GM19328 (cell line): ENCODE results near the gene RBBP4.
"Not testable (repeated sequence)": the region's sequence is repeated elsewhere in the genome, so short reads cannot be mapped to it uniquely, and the experiment has no call there.

Experiments
- ATAC-seq: cut with Tn5 transposase; IDR thresholded peaks from one replicate; pipeline ENCODE4 v1.9.1; 2021; ENCODE audit warnings: mild to moderate bottlenecking, moderate library complexity; ENCODE audit not compliant: unreplicated experiment

RBBP4 gene

GRCh38 chr1:32650752-32651460 lies at the start of gene RBBP4:
TSS of gene RBBP4 (plus strand) at chr1:32651208. CDS start at chr1:32651307, 99 bp downstream.
- ATAC-seq: peak; percentile 82

GRCh38 chr1:32605711-32606424 lies 45.1 kb upstream of the RBBP4 start:
- no peak for ATAC-seq

GRCh38 chr1:32606565-32607371 lies 44.2 kb upstream of the RBBP4 start:
- ATAC-seq: no peak

GRCh38 chr1:32609180-32609579 lies 41.8 kb upstream of the RBBP4 start:
- no peak for ATAC-seq

GRCh38 chr1:32611859-32612188 lies 39.2 kb upstream of the RBBP4 start:
- no peak for ATAC-seq

GRCh38 chr1:32612189-32612881 lies 38.7 kb upstream of the RBBP4 start:
- peak; percentile 62 for ATAC-seq

GRCh38 chr1:32613472-32613871 lies 37.5 kb upstream of the RBBP4 start:
- no peak for ATAC-seq

- ATAC-seq: no peak
Measured at GRCh38 chr1:32618673-32619221, 32.3 kb upstream of the RBBP4 start.

GRCh38 chr1:32619701-32620485 lies 31.1 kb upstream of the RBBP4 start:
- no peak for ATAC-seq

GRCh38 chr1:32622205-32622604 lies 28.8 kb upstream of the RBBP4 start:
- no peak for ATAC-seq

GRCh38 chr1:32622806-32623681 lies 28.0 kb upstream of the RBBP4 start:
- no peak for ATAC-seq

- no peak for ATAC-seq
Measured at GRCh38 chr1:32623775-32624174, 27.2 kb upstream of the RBBP4 start.

GRCh38 chr1:32626176-32626575 lies 24.8 kb upstream of the RBBP4 start:
- ATAC-seq: no peak

GRCh38 chr1:32627596-32628162 lies 23.3 kb upstream of the RBBP4 start:
- ATAC-seq: peak; percentile 69

- not testable (repeated sequence) for ATAC-seq
Measured at GRCh38 chr1:32630173-32630572, 20.8 kb upstream of the RBBP4 start.

- no peak for ATAC-seq
Measured at GRCh38 chr1:32632829-32633228, 18.2 kb upstream of the RBBP4 start.

GRCh38 chr1:32635508-32636277 lies 15.3 kb upstream of the RBBP4 start:
- no peak for ATAC-seq
